ENCODE results near the gene VSX2. TPM values are rescaled to one million over a fixed set of nuclear protein-coding genes. Genes with fewer than 3 reads are reported as not detected.

VSX2 gene
- total RNA-seq, 1 donor from 2014 or later: not detected

GRCh38 chr14:74257078-74257940, 18.1 kb downstream of the VSX2 start:
- Histone ChIP-seq H3K4me1 (ENCODE audit: insufficient read depth, low read length) (peaks cover 5% of the 10 kb centered on the region), H2AFZ (ENCODE audit: low read depth, low read length) (peak overlapping the region; percentile 47), H3K4me3 (ENCODE audit: insufficient read depth, low read depth, low read length) (peak overlapping the region; percentile 64), H3K27me3 (ENCODE audit: insufficient read depth, low read length) (peaks cover 34% of the 10 kb centered on the region), H3K36me3 (ENCODE audit: insufficient read depth, low read length) (no peaks in the 10 kb centered on the region), H3K4me2 (ENCODE audit: low read length) (peak overlapping the region; percentile 98), H3K79me2 (ENCODE audit: insufficient read depth, low read length) (no peaks in the 10 kb centered on the region), H4K20me1 (ENCODE audit: insufficient read depth, low read length) (no peaks in the 10 kb centered on the region), H3K27ac (ENCODE audit: low read depth, low read length) (no peak overlapping the region), H3K9ac (ENCODE audit: low read length) (peak overlapping the region; percentile 60), H3K9me3 (ENCODE audit: insufficient read depth, low read depth, low read length) (no peaks in the 10 kb centered on the region)
- FAIRE-seq: no peak
- no peaks in the 10 kb centered on the region for H3K36me3 Mint-ChIP-seq (ENCODE audit: low read depth, unreplicated experiment)
- peaks cover 57% of the 10 kb centered on the region for H3K27me3 Mint-ChIP-seq (ENCODE audit: low read depth, unreplicated experiment)
- H3K4me1 Mint-ChIP-seq (ENCODE audit: low read depth, unreplicated experiment): no peaks in the 10 kb centered on the region
- no peak overlapping the region for H3K27ac Mint-ChIP-seq (ENCODE audit: unreplicated experiment)
- no peaks in the 10 kb centered on the region for H3K9me3 Mint-ChIP-seq (ENCODE audit: unreplicated experiment)
- peak; percentile 56 for TF ChIP-seq CTCF (IDR thresholded peaks at IDR 0.05; ENCODE audit: insufficient read depth, low read depth, low read length)
- TF ChIP-seq EZH2 (IDR thresholded peaks at IDR 0.05; ENCODE audit: insufficient read depth, low read length): no peak
- H3K4me3 Mint-ChIP-seq (ENCODE audit: unreplicated experiment): peak overlapping the region; percentile 80
- DNase-seq (ENCODE audit: low read depth): no peak

GRCh38 chr14:74257941-74258763, 18.9 kb downstream of the VSX2 start:
- Histone ChIP-seq H3K27ac (ENCODE audit: low read depth, low read length) (no peak overlapping the region), H3K79me2 (ENCODE audit: insufficient read depth, low read length) (no peaks in the 10 kb centered on the region), H3K9me3 (ENCODE audit: insufficient read depth, low read depth, low read length) (no peaks in the 10 kb centered on the region), H3K27me3 (ENCODE audit: insufficient read depth, low read length) (peaks cover 32% of the 10 kb centered on the region), H2AFZ (ENCODE audit: low read depth, low read length) (peak overlapping the region; percentile 54), H3K4me2 (ENCODE audit: low read length) (peak overlapping the region; percentile 98), H3K36me3 (ENCODE audit: insufficient read depth, low read length) (no peaks in the 10 kb centered on the region), H4K20me1 (ENCODE audit: insufficient read depth, low read length) (no peaks in the 10 kb centered on the region), H3K4me1 (ENCODE audit: insufficient read depth, low read length) (peaks cover 5% of the 10 kb centered on the region), H3K9ac (ENCODE audit: low read length) (peak overlapping the region; percentile 60), H3K4me3 (ENCODE audit: insufficient read depth, low read depth, low read length) (peak overlapping the region; percentile 64)
- peaks cover 57% of the 10 kb centered on the region for H3K27me3 Mint-ChIP-seq (ENCODE audit: low read depth, unreplicated experiment)
- TF ChIP-seq CTCF (IDR thresholded peaks at IDR 0.05; ENCODE audit: insufficient read depth, low read depth, low read length) (no peak), EZH2 (IDR thresholded peaks at IDR 0.05; ENCODE audit: insufficient read depth, low read length) (peak; percentile 93)
- peaks cover 3% of the 10 kb centered on the region for H3K36me3 Mint-ChIP-seq (ENCODE audit: low read depth, unreplicated experiment)
- no peak for DNase-seq (ENCODE audit: low read depth)
- H3K27ac Mint-ChIP-seq (ENCODE audit: unreplicated experiment): no peak overlapping the region
- no peaks in the 10 kb centered on the region for H3K4me1 Mint-ChIP-seq (ENCODE audit: low read depth, unreplicated experiment)
- H3K4me3 Mint-ChIP-seq (ENCODE audit: unreplicated experiment): peak overlapping the region; percentile 80
- FAIRE-seq: no peak
- H3K9me3 Mint-ChIP-seq (ENCODE audit: unreplicated experiment): no peaks in the 10 kb centered on the region
